PC-9 (cell line): ENCODE measurements around the gene OTOR. TPM values are rescaled to one million over a fixed set of nuclear protein-coding genes. Genes with fewer than 3 reads are reported as not detected.

Experiments
- BruUV-seq: library from RNA; stranded (reverse); fragments of 400-500 nt; replicated peaks from 2 replicates; lab custom pipeline; 2021; lab: Mats Ljungman, UMichigan
- CTCF ChIA-PET: fragments of 300-600 bp; sonication (Branson Sonifier 250); formaldehyde crosslinking; loops from one replicate; lab custom pipeline; 2022; ENCODE audit warnings: antibody characterized with exemption; lab: Charles Lee
- POLR2A ChIA-PET: fragments of 300-600 bp; sonication (Branson Sonifier 250); formaldehyde crosslinking; loops from one replicate; lab custom pipeline; 2022; ENCODE audit warnings: antibody characterized with exemption; ENCODE audit not compliant: unreplicated experiment; lab: Charles Lee
- DNase-seq, 2 experiments: peaks; one replicate each; pipeline versions ENCODE4 v3.0.0 to v3.0.0-alpha.2; 2015 to 2022; ENCODE audit warnings: mixed read lengths in 1 of 2
- H2AFZ ChIP-seq: fragments of 200-600 bp; sonication (generic); 2 replicates; pipeline ENCODE4 v1.8.1; 2017; ENCODE audit warnings: antibody characterized with exemption
- H3F3A ChIP-seq: fragments of 200-600 bp; sonication (generic); 2 replicates; pipeline ENCODE4 v1.8.1; 2017; ENCODE audit warnings: antibody characterized with exemption, mild to moderate bottlenecking, low read depth; ENCODE audit not compliant: insufficient read depth
- H3K27ac ChIP-seq: fragments of 200-600 bp; sonication (generic); 2 replicates; pipeline ENCODE4 v1.6.1; 2016; ENCODE audit warnings: mixed run types
- H3K27me3 ChIP-seq: fragments of 200-600 bp; sonication (generic); 2 replicates; pipeline ENCODE4 v1.6.1; 2016; ENCODE audit warnings: low read depth, mixed run types; ENCODE audit not compliant: insufficient read depth
- H3K36me3 ChIP-seq: fragments of 200-600 bp; sonication (generic); 2 replicates; pipeline ENCODE4 v1.6.1; 2016; ENCODE audit warnings: low read depth, mixed run types
- H3K4me1 ChIP-seq: fragments of 200-600 bp; sonication (generic); replicated peaks from 2 replicates; pipeline ENCODE4 v1.6.1; 2016; ENCODE audit warnings: mixed run types; ENCODE audit not compliant: insufficient read depth
- H3K4me2 ChIP-seq: fragments of 200-600 bp; sonication (generic); 2 replicates; pipeline ENCODE4 v1.6.1; 2017; ENCODE audit warnings: mixed run types
- H3K4me3 ChIP-seq: fragments of 200-600 bp; sonication (generic); 2 replicates; pipeline ENCODE4 v1.6.1; 2016; ENCODE audit warnings: mixed run types
- H3K79me2 ChIP-seq: fragments of 200-600 bp; sonication (generic); 2 replicates; pipeline ENCODE4 v1.6.1; 2017; ENCODE audit warnings: low read depth, mixed run types
- H3K9me2 ChIP-seq: fragments of 200-600 bp; sonication (generic); 2 replicates; pipeline ENCODE4 v1.8.1; 2017; ENCODE audit warnings: mild to moderate bottlenecking; ENCODE audit not compliant: insufficient read depth
- H3K9me3 ChIP-seq: fragments of 200-600 bp; sonication (generic); 2 replicates; pipeline ENCODE4 v1.8.1; 2016; ENCODE audit warnings: low read depth; ENCODE audit not compliant: insufficient read depth
- H4K20me1 ChIP-seq: fragments of 200-600 bp; sonication (generic); 2 replicates; pipeline ENCODE4 v1.8.1; 2017; ENCODE audit not compliant: insufficient read depth
- CTCF ChIP-seq: fragments of 200-600 bp; sonication (generic); conservative IDR thresholded peaks from 2 replicates; pipeline ENCODE4 v1.6.1; 2017; ENCODE audit warnings: mixed run types, antibody characterized with exemption, mild to moderate bottlenecking, moderate library complexity
- EZH2 ChIP-seq: fragments of 200-600 bp; sonication (generic); IDR thresholded peaks from 2 replicates; pipeline ENCODE4 v1.8.0; 2017; ENCODE audit warnings: antibody characterized with exemption, low read depth
- intact Hi-C: fragments of 100-400 bp; cut with micrococcal nuclease; formaldehyde crosslinking; loops from one replicate; pipeline ENCODE4 v1.10.0; 2022; ENCODE audit not compliant: unreplicated experiment
- total RNA-seq: library from RNA; stranded (reverse); gene quantifications from 2 replicates; pipeline ENCODE4 v1.2.3, GENCODE V29; 2021

OTOR gene
- total RNA-seq, 1 experiment from 2014 or later, result not detected

GRCh38 chr20:16760431-16761304 is 12.5 kb downstream of the OTOR start:
- POLR2A ChIA-PET, result no interaction called here
- H3K9me3 ChIP-seq, result no peaks in the 10 kb centered on the region
- peak; percentile 55 to 79 for DNase-seq
- intact Hi-C loops, result loop anchor here (1.0 to 5.0 kb wide), 3 partner anchors 60 to 242 kb away; no protein-coding TSS in a partner anchor
- no peaks in the 10 kb centered on the region for H3K9me2 ChIP-seq
- 0 out of 2 replicates have a peak, but pooled peaks cover 5% of the 10 kb centered on the region for H3F3A ChIP-seq
- no peaks in the 10 kb centered on the region for H3K36me3 ChIP-seq
- peak overlapping the region; percentile 68 for H3K4me2 ChIP-seq
- BruUV-seq, result no TSS peak
- TF ChIP-seq CTCF (no peak), EZH2 (no peak)
- H2AFZ ChIP-seq, result peak overlapping the region; percentile 57
- no peaks in the 10 kb centered on the region for H4K20me1 ChIP-seq
- H3K4me3 ChIP-seq, result peak overlapping the region; percentile 28; the same call in 1 of the 2 replicates
- H3K4me1 ChIP-seq, result peaks cover 25% of the 10 kb centered on the region
- H3K27me3 ChIP-seq, result no peaks in the 10 kb centered on the region
- H3K79me2 ChIP-seq, result no peaks in the 10 kb centered on the region
- H3K27ac ChIP-seq, result peak overlapping the region; percentile 62
- CTCF ChIA-PET, result no interaction called here

- Histone ChIP-seq H3K27me3 (no peaks in the 10 kb centered on the region; the same call in 1 of the 2 replicates), H3F3A (0 out of 2 replicates have a peak, but pooled peaks cover 5% of the 10 kb centered on the region), H3K4me2 (peak overlapping the region; percentile 68), H3K4me1 (peaks cover 25% of the 10 kb centered on the region), H2AFZ (peak overlapping the region; percentile 57; the same call in 1 of the 2 replicates), H3K79me2 (no peaks in the 10 kb centered on the region), H3K4me3 (peak overlapping the region; percentile 28; the same call in 1 of the 2 replicates), H3K36me3 (no peaks in the 10 kb centered on the region), H3K9me2 (no peaks in the 10 kb centered on the region), H3K9me3 (no peaks in the 10 kb centered on the region), H3K27ac (peak overlapping the region; percentile 62), H4K20me1 (no peaks in the 10 kb centered on the region)
- TF ChIP-seq CTCF (peak; percentile 88), EZH2 (no peak)
- BruUV-seq, result no TSS peak
- DNase-seq, result peak; percentile 53 to 72
- CTCF ChIA-PET, result interaction anchor here (0.6 kb wide), 1 partner anchor 51 kb away, joined by 3 read pairs; no protein-coding TSS in a partner anchor
- intact Hi-C loops, result loop anchor here (1.0 to 5.0 kb wide), 3 partner anchors 61 to 243 kb away; no protein-coding TSS in a partner anchor
- POLR2A ChIA-PET, result no interaction called here
Measured at GRCh38 chr20:16761305-16761829, 13.2 kb downstream of the OTOR start.

- CTCF ChIA-PET, result no interaction called here
- intact Hi-C loops, result loop anchor here (5.0 kb wide), 1 partner anchor 127 kb away; no protein-coding TSS in a partner anchor
- Histone ChIP-seq H3K27ac (no peak overlapping the region), H3K27me3 (peaks cover 12% of the 10 kb centered on the region; the same call in 1 of the 2 replicates), H3K9me3 (no peaks in the 10 kb centered on the region), H3K9me2 (no peaks in the 10 kb centered on the region), H3K4me1 (peaks cover 16% of the 10 kb centered on the region), H3F3A (0 out of 2 replicates have a peak, but pooled peaks cover 5% of the 10 kb centered on the region), H3K4me3 (no peak overlapping the region), H3K36me3 (no peaks in the 10 kb centered on the region), H4K20me1 (no peaks in the 10 kb centered on the region), H3K4me2 (no peak overlapping the region), H2AFZ (no peak overlapping the region), H3K79me2 (no peaks in the 10 kb centered on the region)
- no peak for TF ChIP-seq CTCF
- no peak for TF ChIP-seq EZH2
- POLR2A ChIA-PET, result interaction anchor here (0.6 kb wide), 1 partner anchor 1743 kb away, joined by 5 read pairs; no protein-coding TSS in a partner anchor
- DNase-seq, result no peak
- no TSS peak for BruUV-seq
Measured at GRCh38 chr20:16764560-16764959, 16.4 kb downstream of the OTOR start.
